ENCODE measurements around the gene THTPA.
"Not testable (repeated sequence)": the region's sequence is repeated elsewhere in the genome, so short reads cannot be mapped to it uniquely, and the experiment has no call there.

THTPA gene

GRCh38 chr14:23578560-23579310, 22.7 kb downstream of the THTPA start, which contains the start of gene JPH4:
Gene JPH4, minus strand, starts transcription at chr14:23578790. Its CDS starts 1,337 bp downstream, at chr14:23577453.
- in situ Hi-C loops (cut with MboI; ENCODE audit: low sequenced_read_pairs, unreplicated experiment), result no loop called here
- TF ChIP-seq CTCF (IDR thresholded peaks at IDR 0.05; ENCODE audit: borderline replicate concordance, control extremely low read depth, extremely low read depth, insufficient read depth, missing control alignments), result no peak
- no peak for DNase-seq (ENCODE audit: low spot score)

- TF ChIP-seq CTCF (IDR thresholded peaks at IDR 0.05; ENCODE audit: borderline replicate concordance, control extremely low read depth, extremely low read depth, insufficient read depth, missing control alignments), result no peak
- DNase-seq (ENCODE audit: low spot score), result no peak
- in situ Hi-C loops (cut with MboI; ENCODE audit: low sequenced_read_pairs, unreplicated experiment), result no loop called here
These were observed 23.2 kb downstream of the THTPA start for GRCh38 chr14:23579311-23579630.

GRCh38 chr14:23579739-23580138, 23.7 kb downstream of the THTPA start:
- TF ChIP-seq CTCF (IDR thresholded peaks at IDR 0.05; ENCODE audit: borderline replicate concordance, control extremely low read depth, extremely low read depth, insufficient read depth, missing control alignments), result no peak
- no peak for DNase-seq (ENCODE audit: low spot score)

GRCh38 chr14:23580152-23580926, 24.3 kb downstream of the THTPA start:
- in situ Hi-C loops (cut with MboI; ENCODE audit: low sequenced_read_pairs, unreplicated experiment), result no loop called here
- no peak for DNase-seq (ENCODE audit: low spot score)
- TF ChIP-seq CTCF (IDR thresholded peaks at IDR 0.05; ENCODE audit: borderline replicate concordance, control extremely low read depth, extremely low read depth, insufficient read depth, missing control alignments), result no peak

More at GRCh38 chr14:23579739-23580138, 23.7 kb downstream of the THTPA start:
- in situ Hi-C loops (cut with MboI; ENCODE audit: low sequenced_read_pairs, unreplicated experiment), result no loop called here

- in situ Hi-C loops (cut with MboI; ENCODE audit: low sequenced_read_pairs, unreplicated experiment), result no loop called here
- no peak for DNase-seq (ENCODE audit: low spot score)
- TF ChIP-seq CTCF (IDR thresholded peaks at IDR 0.05; ENCODE audit: borderline replicate concordance, control extremely low read depth, extremely low read depth, insufficient read depth, missing control alignments), result no peak
These were observed 24.8 kb downstream of the THTPA start for GRCh38 chr14:23580948-23581281.

GRCh38 chr14:23582906-23583760, 27.1 kb downstream of the THTPA start:
- TF ChIP-seq CTCF (IDR thresholded peaks at IDR 0.05; ENCODE audit: borderline replicate concordance, control extremely low read depth, extremely low read depth, insufficient read depth, missing control alignments), result no peak
- in situ Hi-C loops (cut with MboI; ENCODE audit: low sequenced_read_pairs, unreplicated experiment), result no loop called here
- no peak for DNase-seq (ENCODE audit: low spot score)

GRCh38 chr14:23583761-23584526, 27.9 kb downstream of the THTPA start:
- DNase-seq (ENCODE audit: low spot score); in situ Hi-C loops (cut with MboI; ENCODE audit: low sequenced_read_pairs, unreplicated experiment): not testable (repeated sequence)

- in situ Hi-C loops (cut with MboI; ENCODE audit: low sequenced_read_pairs, unreplicated experiment); DNase-seq (ENCODE audit: low spot score): not testable (repeated sequence)
These were observed 28.6 kb downstream of the THTPA start for GRCh38 chr14:23584527-23585203.

Data from GM13976 (cell line).